Esophagus muscularis mucosa (tissue), 4 donors: Measurements from ENCODE around the gene RNF40. TPM values are rescaled to one million over a fixed set of nuclear protein-coding genes. Genes with fewer than 3 reads are reported as not detected.

Experiments
- DNase-seq: peaks from one replicate; pipeline ENCODE4 v3.0.0-alpha.2; 2017; ENCODE audit errors: extremely low spot score
- H3K27ac ChIP-seq, 4 donors: fragments of 200-600 bp; sonication (generic); replicated peaks in 1 of 4; 1 replicate in 3 of 4; 2 replicates in 1 of 4; pipeline ENCODE4 v1.5.1; 2016 to 2019; ENCODE audit warnings: mild to moderate bottlenecking in 1 of 4
- H3K27me3 ChIP-seq, 4 donors: fragments of 200-600 bp; sonication (generic); one replicate each; pipeline versions ENCODE4 v1.5.1 to v1.6.0; 2016 to 2019
- H3K36me3 ChIP-seq, 4 donors: fragments of 200-600 bp; sonication (generic); one replicate each; pipeline ENCODE4 v1.5.1; 2016 to 2019
- H3K4me1 ChIP-seq, 4 donors: fragments of 200-600 bp; sonication (generic); one replicate each; pipeline ENCODE4 v1.5.1; 2016 to 2019
- H3K4me3 ChIP-seq, 4 donors: fragments of 200-600 bp; sonication (generic); 1 replicate in 2 of 4; 2 replicates in 2 of 4; pipeline ENCODE4 v1.5.1; 2016 to 2019; ENCODE audit warnings: mild to moderate bottlenecking in 4 of 4, moderate library complexity in 1 of 4
- H3K9me3 ChIP-seq, 4 donors: fragments of 200-600 bp; sonication (generic); 1 replicate in 3 of 4; 2 replicates in 1 of 4; pipeline ENCODE4 v1.5.1; 2016 to 2019
- CTCF ChIP-seq, 3 experiments: fragments of 200-600 bp in 2 of 3; fragments of 450-650 bp in 1 of 3; sonication (generic) in 2 of 3; IDR thresholded peaks; one replicate each; pipeline ENCODE4 v1.5.1; 2017 to 2019; ENCODE audit warnings: antibody characterized with exemption in 3 of 3, mild to moderate bottlenecking in 2 of 3, moderate library complexity in 1 of 3
- EP300 ChIP-seq: sonication (generic); formaldehyde crosslinking; IDR thresholded peaks from one replicate; pipeline ENCODE4 v1.6.1; 2017; ENCODE audit warnings: antibody characterized with exemption
- POLR2A ChIP-seq: fragments of 450-650 bp; IDR thresholded peaks from one replicate; pipeline ENCODE4 v1.6.1; 2017; ENCODE audit warnings: antibody characterized with exemption, moderate library complexity, mild to moderate bottlenecking, low read depth
- POLR2AphosphoS5 ChIP-seq, 2 donors: sonication (generic); formaldehyde crosslinking; IDR thresholded peaks; one replicate each; pipeline ENCODE4 v1.6.1; 2017; ENCODE audit warnings: antibody characterized with exemption in 2 of 2
- WGBS: methylation state at CpG from one replicate; pipeline ENCODE4 v1.1.5; 2018; 5-methylcytosine and 5-hydroxymethylcytosine counted together
- intact Hi-C: fragments of 100-400 bp; cut with DNase I; formaldehyde crosslinking; loops from one replicate; pipeline ENCODE4 v1.15.1; 2023
- total RNA-seq, 4 donors: library from RNA; depleted of rRNA; stranded (reverse); fragments of >200 nt; gene quantifications; one replicate each; pipeline versions ENCODE4 v1.1.0 to v1.2.1, GENCODE V29; 2016

RNF40 gene
- total RNA-seq, 4 donors from 2014 or later, result 61.9 to 86.9 (median 67.0) TPM

- H3K36me3 ChIP-seq, result peaks cover 82 to 100% (median 98%) of the 10 kb centered on the region in 4 donors
- H3K27me3 ChIP-seq, result no peaks in the 10 kb centered on the region
- 89% methylated on average over 8 of the region's 8 CpGs for WGBS
- H3K4me1 ChIP-seq, result peaks cover 0 to 5% (median 2%) of the 10 kb centered on the region in 4 donors
- no peak for DNase-seq
- H3K9me3 ChIP-seq, result no peaks in the 10 kb centered on the region
- intact Hi-C loops, result no loop called here
- no peak for TF ChIP-seq POLR2A
- no peak for TF ChIP-seq EP300
- no peak for TF ChIP-seq POLR2AphosphoS5 (IDR thresholded peaks at IDR 0.05)
- TF ChIP-seq CTCF (IDR thresholded peaks at IDR 0.05), result no peak
- H3K4me3 ChIP-seq, result no peak overlapping the region
- no peak overlapping the region for H3K27ac ChIP-seq
Measured at GRCh38 chr16:30721167-30721566, 41.0 kb upstream of the RNF40 start.

- Histone ChIP-seq H3K27me3 (no peaks in the 10 kb centered on the region), H3K27ac (no peak overlapping the region), H3K36me3 (peaks cover 78 to 100% (median 95%) of the 10 kb centered on the region in 4 donors), H3K4me3 (no peak overlapping the region), H3K4me1 (peaks cover 0 to 5% (median 1%) of the 10 kb centered on the region in 4 donors), H3K9me3 (no peaks in the 10 kb centered on the region)
- WGBS, result 100% methylated on average over 1 of the region's 1 CpG
- no peak for DNase-seq
- intact Hi-C loops, result no loop called here
- TF ChIP-seq EP300, result no peak
- TF ChIP-seq POLR2A, result no peak
- TF ChIP-seq CTCF (IDR thresholded peaks at IDR 0.05), result no peak
Measured at GRCh38 chr16:30721606-30722005, 40.5 kb upstream of the RNF40 start.

GRCh38 chr16:30722443-30722842 is 39.7 kb upstream of the RNF40 start:
- 75% methylated on average over 6 of the region's 6 CpGs for WGBS
- H3K36me3 ChIP-seq, result peaks cover 76 to 100% (median 92%) of the 10 kb centered on the region in 4 donors
- TF ChIP-seq POLR2AphosphoS5 (IDR thresholded peaks at IDR 0.05) (no peak), EP300 (no peak), CTCF (IDR thresholded peaks at IDR 0.05) (no peak), POLR2A (no peak)
- H3K27me3 ChIP-seq, result no peaks in the 10 kb centered on the region
- H3K27ac ChIP-seq, result no peak overlapping the region
- H3K4me3 ChIP-seq, result no peak overlapping the region
- peaks cover 0 to 5% (median 0%) of the 10 kb centered on the region in 4 donors for H3K4me1 ChIP-seq
- no peaks in the 10 kb centered on the region for H3K9me3 ChIP-seq
- intact Hi-C loops, result no loop called here
- no peak for DNase-seq

GRCh38 chr16:30722916-30723315 is 39.2 kb upstream of the RNF40 start:
- intact Hi-C loops, result no loop called here
- WGBS, result 86% methylated on average over 10 of the region's 10 CpGs
- H3K4me1 ChIP-seq, result peaks cover 0 to 5% (median 0%) of the 10 kb centered on the region in 4 donors
- H3K27ac ChIP-seq, result no peak overlapping the region
- H3K36me3 ChIP-seq, result peaks cover 72 to 100% (median 92%) of the 10 kb centered on the region in 4 donors
- no peak for DNase-seq
- no peaks in the 10 kb centered on the region for H3K9me3 ChIP-seq
- H3K4me3 ChIP-seq, result no peak overlapping the region
- no peaks in the 10 kb centered on the region for H3K27me3 ChIP-seq
- TF ChIP-seq POLR2A (no peak), POLR2AphosphoS5 (IDR thresholded peaks at IDR 0.05) (no peak), CTCF (IDR thresholded peaks at IDR 0.05) (no peak), EP300 (no peak)

- intact Hi-C loops, result no loop called here
- no peak for TF ChIP-seq EP300
- TF ChIP-seq POLR2A, result no peak
- no peak for TF ChIP-seq CTCF (IDR thresholded peaks at IDR 0.05)
- no peak for TF ChIP-seq POLR2AphosphoS5 (IDR thresholded peaks at IDR 0.05)
Measured at GRCh38 chr16:30723725-30724355, 38.3 kb upstream of the RNF40 start.

More at GRCh38 chr16:30723725-30724355, 38.3 kb upstream of the RNF40 start:
- DNase-seq, result no peak
- WGBS, result 91% methylated on average over 12 of the region's 12 CpGs
- Histone ChIP-seq H3K4me3 (no peak overlapping the region), H3K27ac (no peak overlapping the region), H3K27me3 (no peaks in the 10 kb centered on the region), H3K36me3 (peaks cover 65 to 98% (median 86%) of the 10 kb centered on the region in 4 donors), H3K4me1 (peaks cover 0 to 5% (median 0%) of the 10 kb centered on the region in 4 donors), H3K9me3 (no peaks in the 10 kb centered on the region)
